Measurements from ENCODE around the gene ITGB7. TPM values are rescaled to one million over a fixed set of nuclear protein-coding genes. Genes with fewer than 3 reads are reported as not detected.
A peak's percentile ranks its signal among the peaks of the same experiment; 100 is the strongest.

ITGB7 gene
- total and polyA plus RNA-seq, 10 of the 15 experiments (the other 5 are each of a cell fraction or from before 2014, with no cell fraction given) = 54.5 to 487 (median 252) TPM

DNA sequence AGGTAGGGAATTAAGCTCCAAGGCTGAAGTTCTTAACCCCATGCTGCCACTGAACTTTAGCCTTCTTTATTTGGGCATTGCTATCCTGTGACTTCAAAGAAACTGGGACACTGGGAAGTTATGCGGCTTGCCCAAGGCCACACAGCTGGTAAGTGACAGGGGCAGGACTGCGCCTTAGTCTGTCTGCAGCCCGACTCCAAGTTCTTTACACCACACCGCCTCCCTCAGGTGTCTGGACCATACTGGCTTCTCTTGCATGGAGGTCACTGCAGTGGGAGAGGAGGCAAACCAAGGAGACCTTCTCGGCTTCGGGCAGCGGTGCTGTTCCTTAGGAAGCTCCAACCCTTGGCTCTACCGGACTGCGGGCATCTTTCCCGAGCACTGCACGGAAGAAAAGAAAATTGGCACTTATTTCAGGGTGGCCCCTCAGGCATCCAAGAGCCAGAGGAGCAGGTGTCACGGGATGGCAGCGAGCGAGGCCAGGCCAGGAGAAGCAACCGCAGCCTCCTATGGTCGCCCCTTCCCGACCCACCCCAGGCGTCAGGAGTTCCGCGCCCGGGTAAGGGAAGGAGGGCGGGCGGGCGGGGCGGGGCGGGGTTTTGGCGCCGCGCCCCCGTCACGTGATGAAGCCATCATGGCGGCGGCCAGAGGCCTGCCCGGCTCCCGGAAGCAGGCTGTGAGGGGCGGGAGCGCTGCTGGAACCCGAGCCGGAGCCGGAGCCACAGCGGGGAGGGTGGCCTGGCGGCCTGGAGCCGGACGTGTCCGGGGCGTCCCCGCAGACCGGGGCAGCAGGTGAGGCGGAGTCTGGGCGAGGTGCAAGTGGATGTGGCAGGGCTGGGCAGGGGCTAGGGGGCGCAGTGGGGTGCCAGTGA is 44.7 kb upstream of the ITGB7 start (continued):
- TF ChIP-seq, protein P1, sequence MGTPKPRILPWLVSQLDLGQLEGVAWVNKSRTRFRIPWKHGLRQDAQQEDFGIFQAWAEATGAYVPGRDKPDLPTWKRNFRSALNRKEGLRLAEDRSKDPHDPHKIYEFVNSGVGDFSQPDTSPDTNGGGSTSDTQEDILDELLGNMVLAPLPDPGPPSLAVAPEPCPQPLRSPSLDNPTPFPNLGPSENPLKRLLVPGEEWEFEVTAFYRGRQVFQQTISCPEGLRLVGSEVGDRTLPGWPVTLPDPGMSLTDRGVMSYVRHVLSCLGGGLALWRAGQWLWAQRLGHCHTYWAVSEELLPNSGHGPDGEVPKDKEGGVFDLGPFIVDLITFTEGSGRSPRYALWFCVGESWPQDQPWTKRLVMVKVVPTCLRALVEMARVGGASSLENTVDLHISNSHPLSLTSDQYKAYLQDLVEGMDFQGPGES (IDR thresholded peaks at IDR 0.05) = no peak; the same call in 1 of the 2 replicates
- TF ChIP-seq MTA3 (IDR thresholded peaks at IDR 0.05; ENCODE audit: borderline replicate concordance, low read length) (no peak), SUZ12 (IDR thresholded peaks at IDR 0.05; ENCODE audit: unreplicated experiment) (no peak), MEF2B (IDR thresholded peaks at IDR 0.05; ENCODE audit: partially characterized antibody, poor library complexity, severe bottlenecking) (no peak), TARDBP (IDR thresholded peaks at IDR 0.05; ENCODE audit: borderline replicate concordance) (no peak), LARP7 (IDR thresholded peaks at IDR 0.05) (peak; percentile 39; the same call in 1 of the 2 replicates), ZNF384 (IDR thresholded peaks at IDR 0.05; ENCODE audit: borderline replicate concordance, low read depth, low read length) (no peak), MAX (IDR thresholded peaks at IDR 0.05; ENCODE audit: low read depth, low read length) (peak; percentile 71), CREB1 (IDR thresholded peaks at IDR 0.05; ENCODE audit: low read depth) (no peak), IRF4 (IDR thresholded peaks at IDR 0.05; ENCODE audit: low read depth, low read length) (no peak), GATAD2B (conservative IDR thresholded peaks at IDR 0.05; ENCODE audit: low read depth) (peak; percentile 67; the same call in 1 of the 2 replicates), HDAC6 (IDR thresholded peaks at IDR 0.05; ENCODE audit: unreplicated experiment) (no peak), ZBTB40 (IDR thresholded peaks at IDR 0.05; ENCODE audit: borderline replicate concordance) (no peak), EED (IDR thresholded peaks at IDR 0.05; ENCODE audit: low read depth) (no peak), CEBPB (IDR thresholded peaks at IDR 0.05; ENCODE audit: borderline replicate concordance in 1 of 2, low read depth in 2 of 2, low read length in 2 of 2) (no peak), EZH2 (IDR thresholded peaks at IDR 0.05; ENCODE audit: borderline replicate concordance, control insufficient read depth, low read depth, low read length) (no peak), FOXK2 (IDR thresholded peaks at IDR 0.05) (no peak)
- TF ChIP-seq, protein P2, sequence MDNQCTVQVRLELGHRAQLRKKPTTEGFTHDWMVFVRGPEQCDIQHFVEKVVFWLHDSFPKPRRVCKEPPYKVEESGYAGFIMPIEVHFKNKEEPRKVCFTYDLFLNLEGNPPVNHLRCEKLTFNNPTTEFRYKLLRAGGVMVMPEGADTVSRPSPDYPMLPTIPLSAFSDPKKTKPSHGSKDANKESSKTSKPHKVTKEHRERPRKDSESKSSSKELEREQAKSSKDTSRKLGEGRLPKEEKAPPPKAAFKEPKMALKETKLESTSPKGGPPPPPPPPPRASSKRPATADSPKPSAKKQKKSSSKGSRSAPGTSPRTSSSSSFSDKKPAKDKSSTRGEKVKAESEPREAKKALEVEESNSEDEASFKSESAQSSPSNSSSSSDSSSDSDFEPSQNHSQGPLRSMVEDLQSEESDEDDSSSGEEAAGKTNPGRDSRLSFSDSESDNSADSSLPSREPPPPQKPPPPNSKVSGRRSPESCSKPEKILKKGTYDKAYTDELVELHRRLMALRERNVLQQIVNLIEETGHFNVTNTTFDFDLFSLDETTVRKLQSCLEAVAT (IDR thresholded peaks at IDR 0.05) = peak; percentile 21; the same call in 1 of the 2 replicates

Measured in GM12878 (cell line).